ENCODE measurements around the gene OR5B3.
"Not testable (repeated sequence)": the region's sequence is repeated elsewhere in the genome, so short reads cannot be mapped to it uniquely, and the experiment has no call there.

OR5B3 gene

DNA sequence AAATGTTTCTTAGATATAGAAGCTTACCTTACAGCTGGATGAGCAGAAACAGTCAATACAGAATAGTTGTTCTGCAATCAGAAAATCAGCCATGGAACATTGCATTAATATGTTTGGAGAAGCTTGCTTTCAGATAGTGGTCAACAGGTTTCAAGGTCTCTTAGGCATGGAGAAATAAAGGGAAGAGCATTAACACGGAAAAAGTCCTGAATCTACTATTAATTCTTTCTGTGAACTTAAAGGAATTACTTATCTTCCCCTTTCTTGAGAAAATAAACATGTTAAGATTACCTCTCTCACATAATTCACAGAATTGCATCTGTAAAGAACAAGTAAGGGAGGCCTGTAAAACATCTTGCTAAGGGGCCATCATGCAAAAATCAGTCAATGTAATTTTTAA, at the start of gene OR5B3:
Gene OR5B3, minus strand, starts transcription at position 101 of the 400 bp plus-strand sequence. CDS start 3,465 bp downstream, outside the sequence.
- no peak for DNase-seq (ENCODE audit: low read depth)

- DNase-seq (ENCODE audit: low read depth): no peak
Observed at GRCh38 chr11:58451585-58451984, 44.9 kb upstream of the OR5B3 start.

GRCh38 chr11:58446294-58446693, 39.6 kb upstream of the OR5B3 start:
- no peak for DNase-seq (ENCODE audit: low read depth)

- DNase-seq (ENCODE audit: low read depth): no peak
Observed at GRCh38 chr11:58444300-58444699, 37.6 kb upstream of the OR5B3 start.

DNA sequence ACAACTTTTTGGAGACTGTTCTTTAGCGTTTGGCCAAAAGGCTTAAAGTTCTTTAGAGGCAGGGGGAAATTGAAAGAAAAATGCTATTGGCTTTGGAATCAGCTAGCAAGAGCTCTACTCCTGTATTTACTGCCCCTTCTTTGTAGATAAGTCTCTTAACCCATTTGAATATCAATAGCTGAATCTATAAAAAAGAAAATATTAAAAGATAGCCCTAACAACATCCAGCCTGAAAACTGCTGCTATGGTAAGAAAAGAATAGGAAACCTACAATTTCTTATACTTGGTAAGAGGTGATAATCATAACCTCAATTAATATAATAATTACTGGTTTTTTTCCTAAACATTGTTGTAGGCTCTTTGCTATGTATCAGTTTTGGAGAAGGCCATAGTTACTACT, 35.5 kb upstream of the OR5B3 start, which contains the start of gene OR5B12:
Gene OR5B12, minus strand, starts transcription at position 101 of the 400 bp plus-strand sequence. CDS start 2,085 bp downstream, outside the sequence.
- DNase-seq (ENCODE audit: low read depth): no peak

DNA sequence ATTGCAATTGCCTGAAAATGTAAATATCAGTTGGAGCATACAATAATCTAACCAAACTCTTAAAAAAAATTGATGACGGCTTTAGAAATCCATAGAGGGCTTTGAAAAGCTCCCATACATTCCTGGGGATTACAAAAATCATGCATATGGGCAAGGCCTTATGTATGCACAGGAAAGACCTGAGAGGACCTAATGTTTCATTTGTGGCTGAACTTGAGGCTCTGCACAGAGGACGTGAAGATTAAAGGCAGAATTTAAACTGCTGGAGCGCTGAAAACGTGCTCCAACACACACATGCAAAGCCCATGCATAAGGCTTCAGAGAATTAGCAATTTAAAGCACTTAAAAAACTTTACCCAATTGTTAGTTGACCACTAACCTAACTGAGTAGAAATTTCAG, 31.8 kb upstream of the OR5B3 start:
- DNase-seq (ENCODE audit: low read depth): no peak

DNA sequence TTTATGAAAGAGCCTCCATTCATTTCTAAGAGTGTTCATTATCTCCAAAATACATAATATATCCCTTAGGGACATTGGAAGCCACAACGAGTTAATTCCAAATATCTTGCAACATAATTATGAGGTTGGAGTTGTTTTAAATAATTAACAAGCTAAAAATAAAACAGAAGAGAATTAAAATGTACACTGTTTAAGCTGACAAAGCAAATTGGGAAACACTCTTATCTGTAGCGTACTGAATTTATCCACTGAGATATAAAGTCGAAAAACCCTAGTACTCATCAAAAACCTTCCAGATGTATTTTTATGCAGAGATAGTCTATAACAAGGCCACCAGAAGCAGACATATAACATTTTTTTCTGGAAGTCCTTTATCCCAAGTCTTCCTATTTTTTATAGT, 27.5 kb upstream of the OR5B3 start:
- DNase-seq (ENCODE audit: low read depth): no peak

DNA sequence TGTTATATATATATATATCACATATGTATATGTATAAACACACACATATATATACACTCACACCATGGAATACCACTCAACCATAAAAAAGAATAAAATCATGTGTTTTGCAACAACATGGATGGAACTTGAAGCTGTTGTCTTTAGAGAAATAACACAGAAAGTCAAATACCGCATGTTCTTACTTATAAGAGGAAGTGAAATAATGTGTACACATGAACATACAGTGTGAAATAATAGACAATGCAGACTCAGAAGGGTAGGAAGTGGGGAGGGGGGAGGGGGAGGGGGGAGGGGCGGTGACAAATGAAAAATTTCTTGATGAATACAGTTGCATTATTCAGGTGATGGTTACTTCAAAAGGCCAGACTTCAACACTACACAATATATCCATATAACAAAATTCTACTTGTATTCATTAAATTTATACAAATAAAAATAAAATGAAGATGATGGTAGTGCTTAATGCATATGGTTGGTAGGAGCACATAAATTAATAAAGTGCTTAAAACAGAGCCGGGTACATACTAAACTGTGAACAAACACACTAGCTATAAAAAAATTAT, 27.0 kb upstream of the OR5B3 start:
- no peak for DNase-seq (ENCODE audit: low read depth)

DNA sequence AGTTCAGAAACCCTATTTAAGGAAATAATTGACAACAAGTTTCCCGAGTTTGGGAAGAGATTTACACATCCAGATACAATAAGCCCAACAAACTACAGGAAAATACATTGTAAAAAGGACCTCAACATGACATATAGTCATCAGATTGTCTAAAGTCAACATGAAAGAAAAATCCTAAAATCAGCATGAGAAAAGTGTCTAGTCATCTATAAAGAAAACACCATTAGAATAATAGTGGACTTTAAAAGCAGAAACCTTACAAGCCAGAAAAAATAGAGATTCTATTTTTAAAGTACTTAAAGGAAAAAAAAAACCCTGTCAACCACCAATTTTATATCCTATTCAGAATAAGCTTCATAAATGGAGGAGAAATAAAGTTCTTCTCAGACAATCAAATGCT, 22.6 kb upstream of the OR5B3 start:
- no peak for DNase-seq (ENCODE audit: low read depth)

- no peak for DNase-seq (ENCODE audit: low read depth)
Observed at GRCh38 chr11:58428021-58428420, 21.3 kb upstream of the OR5B3 start, which contains the start of gene OR5B2. OR5B2 (minus strand) TSS chr11:58428121; CDS start chr11:58423261, 4,860 bp downstream.

- DNase-seq (ENCODE audit: low read depth): not testable (repeated sequence)
Observed at GRCh38 chr11:58399622-58400021, 7.1 kb downstream of the OR5B3 start.

- no peak for DNase-seq (ENCODE audit: low read depth)
Observed at GRCh38 chr11:58395581-58395980, 11.1 kb downstream of the OR5B3 start.

DNA sequence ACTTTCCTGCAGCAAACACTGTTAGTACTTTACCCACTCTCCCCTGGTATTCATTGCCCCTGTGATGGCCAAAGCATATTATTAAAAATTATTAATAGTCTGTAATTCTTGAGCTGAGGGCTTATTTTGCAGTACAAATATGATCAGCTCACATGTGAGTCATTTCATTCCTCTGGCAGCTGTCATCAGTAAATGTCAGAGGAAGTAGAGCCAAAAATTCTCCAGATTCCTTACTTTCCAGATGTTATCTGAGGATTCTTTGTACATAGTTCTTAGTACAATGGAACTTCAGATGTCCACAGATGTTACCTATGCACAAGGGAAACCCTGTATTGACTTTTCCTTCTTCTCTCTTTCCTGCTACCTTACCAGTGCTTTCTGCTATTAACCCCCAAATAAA, 12.5 kb downstream of the OR5B3 start:
- DNase-seq (ENCODE audit: low read depth): peak; percentile 79

DNA sequence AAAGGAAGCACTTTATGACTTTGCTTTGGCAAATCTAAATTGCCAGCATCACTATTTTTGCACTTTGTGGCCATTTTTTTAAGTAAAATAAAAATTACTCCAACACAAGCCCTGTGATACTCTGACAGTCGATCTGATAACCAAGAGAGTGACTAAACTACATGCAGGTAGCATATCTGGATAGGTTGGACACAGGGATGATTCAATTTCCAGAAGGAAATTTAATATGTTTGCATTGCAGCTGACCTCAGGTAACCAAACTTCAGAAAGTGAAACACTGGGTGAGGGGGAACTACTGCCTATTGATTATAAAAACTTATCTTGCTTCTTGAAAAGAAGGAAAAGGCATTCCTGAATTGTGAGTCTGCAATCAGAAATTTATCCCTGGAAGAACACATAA, 13.9 kb downstream of the OR5B3 start:
- DNase-seq (ENCODE audit: low read depth): no peak

DNA sequence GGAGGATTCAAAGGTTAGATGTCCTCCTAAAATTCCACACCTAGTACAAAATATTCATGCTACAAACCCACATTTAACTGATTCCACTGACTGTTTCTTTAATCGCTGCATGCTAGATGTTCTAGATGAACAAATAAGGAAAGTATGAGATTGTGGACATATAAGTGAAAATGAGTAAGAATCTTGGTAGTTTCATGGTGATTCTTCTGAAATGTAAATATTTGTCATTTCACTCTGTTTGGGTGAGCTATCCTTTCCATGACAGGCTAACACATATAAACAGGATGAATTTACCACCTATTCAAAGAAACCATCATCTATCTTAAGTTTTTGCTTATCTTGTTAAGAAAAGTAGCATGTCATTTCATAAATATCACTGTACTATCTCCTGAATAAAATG, 14.8 kb downstream of the OR5B3 start:
- DNase-seq (ENCODE audit: low read depth): peak; percentile 6

DNA sequence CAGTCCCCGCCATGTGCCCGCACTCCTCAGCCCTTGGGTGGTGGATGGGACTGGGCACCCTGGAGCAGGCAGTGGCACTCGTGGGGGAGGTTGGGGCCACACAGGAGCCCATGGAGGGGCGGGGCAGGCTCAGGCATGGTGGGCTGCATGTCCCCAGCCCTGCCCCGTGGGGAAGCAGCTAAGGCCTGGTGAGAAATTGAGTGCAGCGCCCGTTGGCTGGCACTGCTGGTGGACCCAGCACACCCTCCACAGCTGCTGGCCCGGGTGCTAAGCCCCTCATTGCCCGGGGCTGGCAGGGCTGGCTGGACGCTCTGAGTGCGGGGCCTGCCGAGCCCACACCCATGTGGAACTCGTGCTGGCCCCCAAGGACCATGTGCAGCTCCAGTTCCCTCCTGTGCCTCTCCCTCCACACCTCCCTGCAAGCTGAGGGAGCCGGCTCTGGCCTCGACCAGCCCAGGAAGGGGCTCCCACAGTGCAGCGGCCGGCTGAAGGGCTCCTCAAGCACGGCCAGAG, 16.1 kb downstream of the OR5B3 start:
- no peak for DNase-seq (ENCODE audit: low read depth)

GRCh38 chr11:58358969-58359368, 47.7 kb downstream of the OR5B3 start, which contains the start of gene OR5B17:
OR5B17 (minus strand) TSS chr11:58359069; CDS start chr11:58359069, 0 bp downstream.
- no peak for DNase-seq (ENCODE audit: low read depth)

- DNase-seq (ENCODE audit: low read depth): no peak
Observed at GRCh38 chr11:58354727-58355126, 51.9 kb downstream of the OR5B3 start.
